Chondrocyte (in vitro differentiated cells): ENCODE data around the gene DTWD1. TPM values are rescaled to one million over a fixed set of nuclear protein-coding genes. Genes with fewer than 3 reads are reported as not detected.
"Not testable (repeated sequence)": the region's sequence is repeated elsewhere in the genome, so short reads cannot be mapped to it uniquely, and the experiment has no call there.

Experiments
- DNase-seq: peaks from one replicate; pipeline ENCODE4 v3.0.0; 2021; ENCODE audit warnings: mixed read lengths, low spot score
- H3K27ac Mint-ChIP-seq: one replicate; pipeline ENCODE4 v1.8.0; 2021; ENCODE audit warnings: mild to moderate bottlenecking, moderate library complexity, mixed read lengths; ENCODE audit not compliant: unreplicated experiment
- H3K27me3 Mint-ChIP-seq: 2 replicates; pipeline ENCODE4 v1.8.0; 2021; ENCODE audit warnings: low read depth, mixed read lengths
- H3K36me3 Mint-ChIP-seq: 2 replicates; pipeline ENCODE4 v1.8.0; 2021; ENCODE audit warnings: low read depth, mixed read lengths
- H3K4me1 Mint-ChIP-seq: 2 replicates; pipeline ENCODE4 v1.8.0; 2021; ENCODE audit warnings: low read depth, mild to moderate bottlenecking, mixed read lengths
- H3K4me3 Mint-ChIP-seq: one replicate; pipeline ENCODE4 v1.8.0; 2021; ENCODE audit warnings: mild to moderate bottlenecking, moderate library complexity, mixed read lengths; ENCODE audit not compliant: unreplicated experiment
- H3K9me3 Mint-ChIP-seq: 2 replicates; pipeline ENCODE4 v1.8.0; 2021; ENCODE audit warnings: low read depth, mixed read lengths
- long read RNA-seq: library from polyadenylated mRNA; stranded (forward); transcript quantifications from one replicate; pipeline ENCODE4 v2.0.0, GENCODE V29; 2021
- total RNA-seq: library from RNA; stranded (reverse); gene quantifications from 3 replicates; pipeline ENCODE4 v1.2.1, GENCODE V29; 2021
- TF ChIP-seq, protein P1 (sequence below): fragments of 200-600 bp; sonication (generic); IDR thresholded peaks from 2 replicates; pipeline ENCODE4 v1.5.0; 2021; ENCODE audit warnings: antibody characterized with exemption, mild to moderate bottlenecking, moderate library complexity

DTWD1 gene, protein sequence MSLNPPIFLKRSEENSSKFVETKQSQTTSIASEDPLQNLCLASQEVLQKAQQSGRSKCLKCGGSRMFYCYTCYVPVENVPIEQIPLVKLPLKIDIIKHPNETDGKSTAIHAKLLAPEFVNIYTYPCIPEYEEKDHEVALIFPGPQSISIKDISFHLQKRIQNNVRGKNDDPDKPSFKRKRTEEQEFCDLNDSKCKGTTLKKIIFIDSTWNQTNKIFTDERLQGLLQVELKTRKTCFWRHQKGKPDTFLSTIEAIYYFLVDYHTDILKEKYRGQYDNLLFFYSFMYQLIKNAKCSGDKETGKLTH
- total RNA-seq = 16.3 to 23.2 TPM (median 18.0 TPM) in 3 replicates
- long read RNA-seq, transcript DTWD1-202 (5 exons, 1,584 nt) = major isoform, 8 of 15 reads
- long read RNA-seq, partial matches to known transcripts = 0 of 15 reads
- long read RNA-seq, other reads (novel, unspliced or antisense) = 6 of 15 reads

DNA sequence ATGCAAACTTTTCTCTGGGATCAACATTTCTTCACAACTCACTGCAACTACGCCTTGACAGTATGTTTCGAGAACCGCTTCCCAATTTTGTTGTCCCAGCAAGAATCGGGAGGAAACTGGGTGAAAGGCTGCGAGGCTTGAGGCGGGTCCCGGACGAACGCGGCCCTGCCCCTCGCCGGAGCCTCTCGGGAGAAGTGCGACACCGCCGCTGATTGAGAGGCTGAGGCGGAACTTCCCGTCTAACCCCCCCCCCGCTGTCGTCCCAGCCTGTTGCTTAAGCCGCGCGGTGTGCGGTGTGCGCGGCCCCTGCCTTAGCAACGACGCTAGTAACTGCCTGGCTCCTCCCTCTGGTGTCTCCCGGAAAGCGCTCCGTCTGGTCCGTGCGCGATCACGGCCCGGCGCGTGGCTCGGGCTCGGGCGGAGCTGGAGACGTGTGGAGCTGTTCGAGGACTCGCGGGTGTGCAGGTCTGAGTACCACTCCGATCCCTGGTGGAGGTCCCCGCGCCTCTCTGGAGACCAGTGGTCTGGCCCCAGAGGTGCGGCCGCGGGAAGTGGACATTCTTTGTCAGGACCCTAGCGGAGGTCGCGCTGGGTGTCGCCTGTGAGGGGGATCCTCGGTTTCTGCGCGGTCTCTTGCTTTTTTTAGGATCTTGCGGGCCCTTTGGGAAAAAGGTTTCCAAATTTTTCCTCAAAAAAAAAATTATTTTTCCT lies at the start of gene DTWD1, which contains the start of gene FAM227B:
Gene DTWD1 (plus strand): TSS at position 391 of the 711 bp plus-strand sequence. CDS start 4,120 bp downstream, outside the sequence.
Gene FAM227B (minus strand): TSS at position 161 of the 711 bp plus-strand sequence. CDS start 5,647 bp downstream, outside the sequence.
- Mint-ChIP-seq H3K4me1 (peaks cover 48% of the 10 kb centered on the region), H3K27me3 (no peaks in the 10 kb centered on the region), H3K4me3 (peak within 1 kb of the TSS; percentile 94), H3K9me3 (peaks cover 14% of the 10 kb centered on the region), H3K36me3 (peaks cover 10% of the 10 kb centered on the region), H3K27ac (peak within 1 kb of the TSS; percentile 99)
- DNase-seq = peak; percentile 97
- TF ChIP-seq, protein P1, sequence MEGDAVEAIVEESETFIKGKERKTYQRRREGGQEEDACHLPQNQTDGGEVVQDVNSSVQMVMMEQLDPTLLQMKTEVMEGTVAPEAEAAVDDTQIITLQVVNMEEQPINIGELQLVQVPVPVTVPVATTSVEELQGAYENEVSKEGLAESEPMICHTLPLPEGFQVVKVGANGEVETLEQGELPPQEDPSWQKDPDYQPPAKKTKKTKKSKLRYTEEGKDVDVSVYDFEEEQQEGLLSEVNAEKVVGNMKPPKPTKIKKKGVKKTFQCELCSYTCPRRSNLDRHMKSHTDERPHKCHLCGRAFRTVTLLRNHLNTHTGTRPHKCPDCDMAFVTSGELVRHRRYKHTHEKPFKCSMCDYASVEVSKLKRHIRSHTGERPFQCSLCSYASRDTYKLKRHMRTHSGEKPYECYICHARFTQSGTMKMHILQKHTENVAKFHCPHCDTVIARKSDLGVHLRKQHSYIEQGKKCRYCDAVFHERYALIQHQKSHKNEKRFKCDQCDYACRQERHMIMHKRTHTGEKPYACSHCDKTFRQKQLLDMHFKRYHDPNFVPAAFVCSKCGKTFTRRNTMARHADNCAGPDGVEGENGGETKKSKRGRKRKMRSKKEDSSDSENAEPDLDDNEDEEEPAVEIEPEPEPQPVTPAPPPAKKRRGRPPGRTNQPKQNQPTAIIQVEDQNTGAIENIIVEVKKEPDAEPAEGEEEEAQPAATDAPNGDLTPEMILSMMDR = peak; percentile 37

DNA sequence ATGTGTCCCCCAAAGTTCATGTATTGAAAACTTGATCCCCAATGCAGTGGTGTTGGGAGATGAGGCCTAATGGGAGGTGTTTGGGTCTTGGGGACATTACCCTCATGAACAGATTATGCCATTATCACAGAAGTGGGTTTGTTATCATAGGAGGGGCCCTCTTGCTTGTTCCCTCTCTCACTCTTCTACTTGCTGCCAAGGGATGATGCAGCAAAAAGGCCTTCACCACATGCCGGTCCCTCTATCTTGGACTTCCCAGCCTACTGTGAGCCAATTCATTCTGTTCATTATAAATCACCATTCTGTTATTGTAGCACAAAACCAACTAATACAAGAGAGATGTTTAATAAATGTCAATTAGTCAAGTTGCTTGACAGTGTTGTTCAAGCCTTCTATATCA lies 47.4 kb upstream of the DTWD1 start:
- DNase-seq = no peak
- Mint-ChIP-seq H3K27me3 (no peaks in the 10 kb centered on the region), H3K4me3 (no peak overlapping the region), H3K4me1 (no peaks in the 10 kb centered on the region), H3K27ac (no peak overlapping the region), H3K9me3 (peaks cover 20% of the 10 kb centered on the region), H3K36me3 (peaks cover 5% of the 10 kb centered on the region)
- TF ChIP-seq, protein P1 = no peak

DNA sequence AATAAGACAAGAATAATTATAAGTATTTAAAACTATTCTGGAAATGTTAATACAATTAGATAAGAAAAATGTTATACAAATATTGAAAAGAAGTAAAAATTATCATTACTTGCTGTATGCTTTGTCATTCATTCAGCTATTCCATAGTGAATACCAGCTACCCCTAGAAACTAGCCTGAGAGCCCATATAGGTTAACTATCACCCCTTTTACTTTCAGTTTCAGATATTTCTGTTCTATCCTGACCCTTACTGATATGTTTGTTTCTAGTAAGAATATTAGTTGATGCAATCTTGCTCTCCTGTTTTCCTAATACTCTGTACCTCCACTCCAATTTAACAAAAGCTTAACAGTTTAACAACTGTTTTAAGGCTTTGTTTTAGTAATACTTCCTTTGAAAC lies 31.8 kb upstream of the DTWD1 start:
- no peaks in the 10 kb centered on the region for H3K36me3 Mint-ChIP-seq
- H3K9me3 Mint-ChIP-seq = peaks cover 12% of the 10 kb centered on the region
- H3K27ac Mint-ChIP-seq = no peak overlapping the region
- DNase-seq = no peak
- H3K27me3 Mint-ChIP-seq = no peaks in the 10 kb centered on the region
- TF ChIP-seq, protein P1 = no peak
- no peaks in the 10 kb centered on the region for H3K4me1 Mint-ChIP-seq
- H3K4me3 Mint-ChIP-seq = no peak overlapping the region

DNA sequence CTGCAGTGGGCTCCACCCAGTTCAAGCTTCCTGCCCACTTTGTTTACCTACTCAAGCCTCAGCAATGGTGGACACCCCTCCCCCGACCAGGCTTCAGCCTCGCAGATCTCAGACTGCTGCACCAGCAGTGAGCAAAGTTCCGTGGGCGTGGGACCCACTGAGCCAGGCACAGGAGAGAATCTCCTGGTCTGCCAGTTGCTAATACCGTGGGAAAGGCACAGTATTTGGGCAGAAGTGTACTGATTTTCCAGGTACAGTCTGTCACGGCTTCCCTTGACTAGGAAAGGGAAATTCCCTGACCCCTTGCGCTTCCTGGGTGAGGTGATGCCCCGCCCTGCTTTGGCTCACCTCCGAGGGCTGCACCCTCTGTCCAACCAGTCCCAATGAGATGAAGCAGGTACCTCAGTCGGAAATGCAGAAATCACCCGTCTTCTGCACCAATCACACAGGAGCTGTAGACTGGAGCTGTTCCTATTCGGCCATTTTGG lies 28.0 kb upstream of the DTWD1 start:
- H3K36me3 Mint-ChIP-seq, H3K27me3 Mint-ChIP-seq, H3K4me3 Mint-ChIP-seq, H3K27ac Mint-ChIP-seq, H3K4me1 Mint-ChIP-seq: not testable (repeated sequence)
- peaks cover 34% of the 10 kb centered on the region for H3K9me3 Mint-ChIP-seq
- peak; percentile 51 for DNase-seq

DNA sequence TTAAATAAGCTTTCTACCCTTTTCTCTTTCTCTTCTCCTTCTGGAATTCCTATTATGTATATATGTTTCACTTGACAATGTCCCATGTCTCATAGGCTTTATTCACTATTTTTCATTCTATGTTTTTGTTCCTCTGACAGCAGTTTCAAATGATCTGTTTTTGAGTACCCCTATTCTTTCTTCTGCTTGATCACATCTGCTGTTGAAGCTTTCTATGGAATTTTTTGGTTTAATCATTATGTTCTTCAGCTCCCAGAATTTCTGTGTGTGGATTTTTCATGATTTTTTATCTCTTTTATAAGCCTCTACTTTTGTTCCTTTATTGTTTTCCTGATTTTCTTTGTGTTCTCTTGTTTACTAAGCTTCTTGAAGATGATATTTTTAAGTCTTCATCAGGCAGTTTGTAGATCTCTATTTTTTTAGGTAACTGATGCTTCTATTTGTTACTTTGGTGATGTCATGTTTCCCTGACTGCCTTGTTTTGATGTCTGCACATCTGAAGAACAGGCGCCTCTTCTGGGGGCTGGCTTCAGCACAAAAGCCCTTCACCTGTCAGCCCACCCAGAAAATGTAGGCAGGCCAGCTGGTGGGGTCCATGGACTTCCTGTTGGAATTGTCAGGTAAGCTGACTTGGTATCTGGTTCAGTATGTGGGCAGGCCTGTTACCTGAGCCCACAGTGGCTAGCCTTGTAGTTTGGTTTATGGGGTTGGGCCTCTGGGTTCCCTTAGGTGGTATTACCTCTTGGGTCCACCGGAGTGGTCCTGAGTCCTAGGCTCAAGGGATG lies 16.0 kb upstream of the DTWD1 start:
- DNase-seq = peak; percentile 26
- Mint-ChIP-seq H3K36me3 (peaks cover 10% of the 10 kb centered on the region), H3K9me3 (peaks cover 40% of the 10 kb centered on the region), H3K4me3 (no peak overlapping the region), H3K27ac (no peak overlapping the region), H3K4me1 (no peaks in the 10 kb centered on the region), H3K27me3 (no peaks in the 10 kb centered on the region)
- TF ChIP-seq, protein P1 = no peak
